WTC11 (cell line): Measurements from ENCODE around the gene OPN1LW. TPM values are rescaled to one million over a fixed set of nuclear protein-coding genes. Genes with fewer than 3 reads are reported as not detected.
A peak's percentile ranks its signal among the peaks of the same experiment; 100 is the strongest.

Source experiments
- ATAC-seq: fragments of 200-7000 bp; cut with Tn5 transposase; 2 replicates; pipeline ENCODE4 v1.10.0; 2021; ENCODE audit warnings: mild to moderate bottlenecking, moderate library complexity
- CTCF ChIA-PET: fragments of 300-600 bp; sonication (Branson Sonifier 250); formaldehyde crosslinking; loops from one replicate; lab custom pipeline; 2021; ENCODE audit warnings: antibody characterized with exemption; lab: Charles Lee
- POLR2A ChIA-PET: fragments of 350-600 bp; sonication (Branson Sonifier 250); formaldehyde crosslinking; loops from one replicate; lab custom pipeline; 2021; ENCODE audit warnings: antibody characterized with exemption; lab: Charles Lee
- DNase-seq: peaks from one replicate; pipeline ENCODE4 v3.0.0; 2021; ENCODE audit warnings: low spot score
- H3K27ac Mint-ChIP-seq: 2 replicates; pipeline ENCODE4 v1.8.0; 2021; ENCODE audit warnings: mixed read lengths
- H3K27me3 Mint-ChIP-seq: 2 replicates; pipeline ENCODE4 v1.8.0; 2021; ENCODE audit warnings: low read depth, mild to moderate bottlenecking, moderate library complexity, mixed read lengths
- H3K36me3 Mint-ChIP-seq: 2 replicates; pipeline ENCODE4 v1.8.0; 2021; ENCODE audit warnings: mixed read lengths
- H3K4me1 Mint-ChIP-seq: 2 replicates; pipeline ENCODE4 v1.8.0; 2022; ENCODE audit warnings: mixed read lengths
- H3K4me3 Mint-ChIP-seq: 2 replicates; pipeline ENCODE4 v1.8.0; 2021; ENCODE audit warnings: mild to moderate bottlenecking, moderate library complexity, mixed read lengths
- H3K9me3 Mint-ChIP-seq: 2 replicates; pipeline ENCODE4 v1.8.0; 2021; ENCODE audit warnings: mixed read lengths
- CTCF ChIP-seq: fragments of 200-600 bp; IDR thresholded peaks from 2 replicates; pipeline ENCODE4 v1.8.0; 2022; ENCODE audit warnings: antibody characterized with exemption
- ESRRA ChIP-seq: sonication (generic); formaldehyde crosslinking; IDR thresholded peaks from 2 replicates; pipeline ENCODE4 v1.8.1; 2022; ENCODE audit warnings: mild to moderate bottlenecking, missing genetic modification reagents, borderline replicate concordance
- HMGXB4 ChIP-seq: sonication (generic); formaldehyde crosslinking; IDR thresholded peaks from 2 replicates; pipeline ENCODE4 v1.8.1; 2023; ENCODE audit warnings: mild to moderate bottlenecking, moderate library complexity, missing genetic modification reagents
- MAX ChIP-seq: sonication (generic); formaldehyde crosslinking; IDR thresholded peaks from 2 replicates; pipeline ENCODE4 v1.8.0; 2022; ENCODE audit warnings: mild to moderate bottlenecking, missing genetic modification reagents
- MLX ChIP-seq: sonication (generic); formaldehyde crosslinking; IDR thresholded peaks from 2 replicates; pipeline ENCODE4 v1.8.1; 2023; ENCODE audit warnings: mild to moderate bottlenecking, missing genetic modification reagents, moderate library complexity
- NFATC4 ChIP-seq: fragments of 250-450 bp; sonication (Bioruptor Pico); IDR thresholded peaks from 2 replicates; pipeline ENCODE4 v1.9.0; 2021; ENCODE audit warnings: mild to moderate bottlenecking
- NR3C1 ChIP-seq: sonication (generic); formaldehyde crosslinking; conservative IDR thresholded peaks from 2 replicates; pipeline ENCODE4 v1.8.1; 2023; ENCODE audit warnings: low read depth, mild to moderate bottlenecking, missing genetic modification reagents
- OVOL2 ChIP-seq: fragments of 250-450 bp; sonication (Bioruptor Pico); IDR thresholded peaks from 2 replicates; pipeline ENCODE4 v1.9.0; 2021; ENCODE audit warnings: mild to moderate bottlenecking, borderline replicate concordance
- PRRX2 ChIP-seq: fragments of 250-450 bp; sonication (Bioruptor Pico); IDR thresholded peaks from 2 replicates; pipeline ENCODE4 v1.8.0; 2021; ENCODE audit warnings: mild to moderate bottlenecking
- SOX15 ChIP-seq: fragments of 250-450 bp; sonication (Bioruptor Pico); IDR thresholded peaks from 2 replicates; pipeline ENCODE4 v1.9.0; 2021; ENCODE audit warnings: mild to moderate bottlenecking
- TEAD4 ChIP-seq: sonication (generic); formaldehyde crosslinking; IDR thresholded peaks from 2 replicates; pipeline ENCODE4 v1.8.0; 2022; ENCODE audit warnings: mild to moderate bottlenecking, missing genetic modification reagents
- ZNF219 ChIP-seq: sonication (generic); formaldehyde crosslinking; IDR thresholded peaks from 2 replicates; pipeline ENCODE4 v1.8.0; 2023; ENCODE audit warnings: missing genetic modification reagents, mild to moderate bottlenecking, borderline replicate concordance
- ZNF416 ChIP-seq: fragments of 250-450 bp; sonication (Bioruptor Pico); IDR thresholded peaks from 2 replicates; pipeline ENCODE4 v1.9.0; 2021; ENCODE audit warnings: mild to moderate bottlenecking, inconsistent platforms
- total RNA-seq: library from RNA; stranded (reverse); gene quantifications from 3 replicates; pipeline ENCODE4 v1.2.3, GENCODE V29; 2021
- TF ChIP-seq, protein P1 (sequence below): sonication (generic); formaldehyde crosslinking; IDR thresholded peaks from 2 replicates; pipeline ENCODE4 v1.8.1; 2023; ENCODE audit warnings: mild to moderate bottlenecking, missing genetic modification reagents, borderline replicate concordance
- TF ChIP-seq, protein P2 (sequence below): sonication (generic); formaldehyde crosslinking; IDR thresholded peaks from 2 replicates; pipeline ENCODE4 v1.8.1; 2022; ENCODE audit warnings: mild to moderate bottlenecking, moderate library complexity, missing genetic modification reagents
- TF ChIP-seq, protein P3 (sequence below): sonication (generic); formaldehyde crosslinking; IDR thresholded peaks from 2 replicates; pipeline ENCODE4 v1.8.0; 2022; ENCODE audit warnings: mild to moderate bottlenecking, missing genetic modification reagents

The OPN1LW gene
- total RNA-seq, 1 experiment from 2014 or later, result not detected

GRCh38 chrX:154136627-154137161 lies 7.3 kb upstream of the OPN1LW start:
- H3K4me1 Mint-ChIP-seq, result peaks cover 9% of the 10 kb centered on the region
- peak; percentile 81 for DNase-seq
- TF ChIP-seq MAX, result peak; percentile 59; the same call in 1 of the 2 replicates
- TF ChIP-seq CTCF, result peak; percentile 42; the same call in 1 of the 2 replicates
- TF ChIP-seq HMGXB4 (CRISPR knock-in tag), result peak; percentile 74; the same call in 1 of the 2 replicates
- TF ChIP-seq, protein P1, sequence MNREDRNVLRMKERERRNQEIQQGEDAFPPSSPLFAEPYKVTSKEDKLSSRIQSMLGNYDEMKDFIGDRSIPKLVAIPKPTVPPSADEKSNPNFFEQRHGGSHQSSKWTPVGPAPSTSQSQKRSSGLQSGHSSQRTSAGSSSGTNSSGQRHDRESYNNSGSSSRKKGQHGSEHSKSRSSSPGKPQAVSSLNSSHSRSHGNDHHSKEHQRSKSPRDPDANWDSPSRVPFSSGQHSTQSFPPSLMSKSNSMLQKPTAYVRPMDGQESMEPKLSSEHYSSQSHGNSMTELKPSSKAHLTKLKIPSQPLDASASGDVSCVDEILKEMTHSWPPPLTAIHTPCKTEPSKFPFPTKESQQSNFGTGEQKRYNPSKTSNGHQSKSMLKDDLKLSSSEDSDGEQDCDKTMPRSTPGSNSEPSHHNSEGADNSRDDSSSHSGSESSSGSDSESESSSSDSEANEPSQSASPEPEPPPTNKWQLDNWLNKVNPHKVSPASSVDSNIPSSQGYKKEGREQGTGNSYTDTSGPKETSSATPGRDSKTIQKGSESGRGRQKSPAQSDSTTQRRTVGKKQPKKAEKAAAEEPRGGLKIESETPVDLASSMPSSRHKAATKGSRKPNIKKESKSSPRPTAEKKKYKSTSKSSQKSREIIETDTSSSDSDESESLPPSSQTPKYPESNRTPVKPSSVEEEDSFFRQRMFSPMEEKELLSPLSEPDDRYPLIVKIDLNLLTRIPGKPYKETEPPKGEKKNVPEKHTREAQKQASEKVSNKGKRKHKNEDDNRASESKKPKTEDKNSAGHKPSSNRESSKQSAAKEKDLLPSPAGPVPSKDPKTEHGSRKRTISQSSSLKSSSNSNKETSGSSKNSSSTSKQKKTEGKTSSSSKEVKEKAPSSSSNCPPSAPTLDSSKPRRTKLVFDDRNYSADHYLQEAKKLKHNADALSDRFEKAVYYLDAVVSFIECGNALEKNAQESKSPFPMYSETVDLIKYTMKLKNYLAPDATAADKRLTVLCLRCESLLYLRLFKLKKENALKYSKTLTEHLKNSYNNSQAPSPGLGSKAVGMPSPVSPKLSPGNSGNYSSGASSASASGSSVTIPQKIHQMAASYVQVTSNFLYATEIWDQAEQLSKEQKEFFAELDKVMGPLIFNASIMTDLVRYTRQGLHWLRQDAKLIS (CRISPR knock-in tag), result no peak
- TF ChIP-seq, protein P2, sequence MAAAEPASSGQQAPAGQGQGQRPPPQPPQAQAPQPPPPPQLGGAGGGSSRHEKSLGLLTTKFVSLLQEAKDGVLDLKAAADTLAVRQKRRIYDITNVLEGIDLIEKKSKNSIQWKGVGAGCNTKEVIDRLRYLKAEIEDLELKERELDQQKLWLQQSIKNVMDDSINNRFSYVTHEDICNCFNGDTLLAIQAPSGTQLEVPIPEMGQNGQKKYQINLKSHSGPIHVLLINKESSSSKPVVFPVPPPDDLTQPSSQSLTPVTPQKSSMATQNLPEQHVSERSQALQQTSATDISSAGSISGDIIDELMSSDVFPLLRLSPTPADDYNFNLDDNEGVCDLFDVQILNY (CRISPR knock-in tag), result no peak
- TF ChIP-seq, all 79 proteins: peak for 3
- peak overlapping the region; percentile 52 for H3K4me3 Mint-ChIP-seq
- H3K9me3 Mint-ChIP-seq, result no peaks in the 10 kb centered on the region
- ChIA-PET POLR2A (no interaction called here), CTCF (interaction anchor here (0.5 to 1.0 kb wide), 8 partner anchors 11 to 275 kb away, joined by 3 to 15 read pairs (median 3); no protein-coding TSS in a partner anchor)
- no peak overlapping the region for H3K27ac Mint-ChIP-seq
- H3K36me3 Mint-ChIP-seq, result no peaks in the 10 kb centered on the region
- ATAC-seq, result peak; percentile 97
- peaks cover 16% of the 10 kb centered on the region for H3K27me3 Mint-ChIP-seq

DNA sequence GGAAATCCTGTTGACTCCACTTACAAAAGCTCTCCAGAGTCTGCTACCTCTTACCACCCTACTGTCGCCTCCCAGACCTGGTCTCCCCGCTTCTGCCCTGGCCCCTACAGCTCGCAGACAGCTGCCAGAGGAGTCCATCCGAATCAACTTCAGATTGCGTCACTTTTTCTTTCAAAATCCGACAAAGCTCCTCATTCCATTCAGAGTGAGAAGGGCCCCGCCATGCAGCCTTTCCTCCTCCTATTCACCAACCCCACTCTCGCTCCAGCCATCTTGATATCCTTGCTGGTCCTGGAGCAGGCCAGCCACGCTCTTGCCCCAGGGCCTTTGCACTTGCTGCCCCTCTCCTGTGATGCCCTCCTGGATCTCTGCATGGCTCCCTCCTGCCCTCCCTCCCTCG lies 5.2 kb upstream of the OPN1LW start:
- CTCF ChIA-PET, result no interaction called here
- Mint-ChIP-seq H3K27me3 (peaks cover 16% of the 10 kb centered on the region), H3K36me3 (no peaks in the 10 kb centered on the region), H3K4me3 (no peak overlapping the region), H3K27ac (no peak overlapping the region), H3K4me1 (peaks cover 9% of the 10 kb centered on the region), H3K9me3 (no peaks in the 10 kb centered on the region)
- POLR2A ChIA-PET, result no interaction called here
- DNase-seq, result no peak
- ATAC-seq, result no peak
- no peak for TF ChIP-seq MLX (CRISPR knock-in tag)
- no peak for TF ChIP-seq PRRX2 (CRISPR knock-in tag)
- no peak for TF ChIP-seq ZNF416 (CRISPR knock-in tag)
- TF ChIP-seq, protein P3, sequence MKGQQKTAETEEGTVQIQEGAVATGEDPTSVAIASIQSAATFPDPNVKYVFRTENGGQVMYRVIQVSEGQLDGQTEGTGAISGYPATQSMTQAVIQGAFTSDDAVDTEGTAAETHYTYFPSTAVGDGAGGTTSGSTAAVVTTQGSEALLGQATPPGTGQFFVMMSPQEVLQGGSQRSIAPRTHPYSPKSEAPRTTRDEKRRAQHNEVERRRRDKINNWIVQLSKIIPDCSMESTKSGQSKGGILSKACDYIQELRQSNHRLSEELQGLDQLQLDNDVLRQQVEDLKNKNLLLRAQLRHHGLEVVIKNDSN (CRISPR knock-in tag), result no peak

- DNase-seq (no peak), ATAC-seq (no peak)
- TF ChIP-seq OVOL2 (CRISPR knock-in tag) (no peak), NFATC4 (CRISPR knock-in tag) (no peak), ZNF219 (CRISPR knock-in tag) (no peak), SOX15 (no peak), NR3C1 (no peak), TEAD4 (CRISPR knock-in tag) (no peak), ESRRA (no peak)
- Mint-ChIP-seq H3K9me3 (no peaks in the 10 kb centered on the region), H3K27ac (no peak overlapping the region), H3K36me3 (no peaks in the 10 kb centered on the region), H3K4me3 (no peak overlapping the region), H3K27me3 (peaks cover 13% of the 10 kb centered on the region), H3K4me1 (peaks cover 9% of the 10 kb centered on the region)
- ChIA-PET POLR2A (no interaction called here), CTCF (no interaction called here)
These were observed 3.8 kb upstream of the OPN1LW start for GRCh38 chrX:154140206-154140605.
